Stimulated activated CD4-positive, alpha-beta T cell treated with anti-CD3 and anti-CD28 coated beads, Interleukin-15, amount 100 ng/mL, for 1 hour (primary cell): ENCODE data around the gene CORO6.

Source experiments
- DNase-seq, 2 donors: peaks; one replicate each; pipeline ENCODE4 v3.0.0-alpha.2; 2020; ENCODE audit warnings: low read depth in 1 of 2, low spot score in 1 of 2

CORO6 gene

GRCh38 chr17:29578626-29579485 lies 43.9 kb downstream of the CORO6 start:
- no peak for DNase-seq

- DNase-seq = no peak
Observed at GRCh38 chr17:29577385-29578211, 45.1 kb downstream of the CORO6 start.

DNA sequence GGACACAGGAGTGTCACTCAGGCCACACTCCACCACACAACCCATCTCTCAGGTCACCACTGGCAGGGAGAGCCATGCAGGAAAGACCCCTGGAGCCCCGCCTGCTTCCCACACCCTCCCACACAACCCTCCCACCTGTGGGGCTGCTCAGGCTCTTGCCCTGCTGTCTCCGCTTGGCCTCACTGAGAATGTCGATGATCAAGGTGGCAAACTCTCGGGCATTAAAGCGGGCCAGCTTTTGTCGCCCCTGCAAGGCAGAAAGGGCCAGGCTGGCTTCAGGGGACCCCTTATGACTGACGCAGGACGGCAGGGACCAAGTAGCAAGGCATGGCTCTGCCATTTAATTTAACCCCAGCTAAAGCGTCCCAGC lies 45.7 kb downstream of the CORO6 start:
- no peak for DNase-seq

DNA sequence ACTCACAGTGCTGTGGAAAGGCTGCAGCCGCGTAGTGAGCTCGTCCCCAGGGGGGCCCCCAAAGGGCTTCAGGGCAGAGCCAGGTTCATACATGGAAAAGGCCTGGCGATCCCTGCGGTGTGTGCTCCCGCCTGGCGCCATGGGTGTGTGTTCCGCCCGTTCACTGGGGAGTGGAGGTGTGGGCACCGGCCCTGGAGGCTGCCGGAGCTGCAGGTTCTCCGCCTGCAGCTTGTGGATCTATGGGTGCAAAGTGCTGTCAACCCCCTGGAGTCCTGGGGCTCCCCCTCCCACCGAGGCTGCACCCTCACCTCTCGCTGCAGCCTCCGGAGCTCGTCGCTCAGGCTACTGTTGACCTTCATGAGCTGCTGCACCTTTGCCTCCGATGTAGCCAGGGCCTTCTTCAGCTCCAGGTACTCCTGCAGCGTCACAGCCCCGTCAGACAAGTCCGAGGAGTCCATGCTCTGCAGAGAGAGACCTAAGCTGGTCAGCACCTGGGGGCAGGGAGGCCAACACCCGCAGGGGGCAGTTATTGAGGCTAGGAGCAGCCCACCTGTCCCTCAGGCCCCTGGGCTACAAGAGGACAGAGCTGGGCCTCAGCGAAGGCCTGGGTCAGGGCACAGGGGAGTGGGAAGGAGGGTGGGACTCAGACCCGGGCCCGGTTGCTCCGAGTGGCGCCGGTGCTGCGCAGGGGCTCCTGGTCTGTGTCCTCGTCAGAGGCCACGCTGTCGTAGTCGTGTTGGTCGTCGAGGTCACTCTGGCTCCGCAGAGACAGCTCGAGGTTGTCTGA lies 46.3 kb downstream of the CORO6 start:
- no peak for DNase-seq

- no peak for DNase-seq
Observed at GRCh38 chr17:29575511-29576213, 47.0 kb downstream of the CORO6 start.

DNA sequence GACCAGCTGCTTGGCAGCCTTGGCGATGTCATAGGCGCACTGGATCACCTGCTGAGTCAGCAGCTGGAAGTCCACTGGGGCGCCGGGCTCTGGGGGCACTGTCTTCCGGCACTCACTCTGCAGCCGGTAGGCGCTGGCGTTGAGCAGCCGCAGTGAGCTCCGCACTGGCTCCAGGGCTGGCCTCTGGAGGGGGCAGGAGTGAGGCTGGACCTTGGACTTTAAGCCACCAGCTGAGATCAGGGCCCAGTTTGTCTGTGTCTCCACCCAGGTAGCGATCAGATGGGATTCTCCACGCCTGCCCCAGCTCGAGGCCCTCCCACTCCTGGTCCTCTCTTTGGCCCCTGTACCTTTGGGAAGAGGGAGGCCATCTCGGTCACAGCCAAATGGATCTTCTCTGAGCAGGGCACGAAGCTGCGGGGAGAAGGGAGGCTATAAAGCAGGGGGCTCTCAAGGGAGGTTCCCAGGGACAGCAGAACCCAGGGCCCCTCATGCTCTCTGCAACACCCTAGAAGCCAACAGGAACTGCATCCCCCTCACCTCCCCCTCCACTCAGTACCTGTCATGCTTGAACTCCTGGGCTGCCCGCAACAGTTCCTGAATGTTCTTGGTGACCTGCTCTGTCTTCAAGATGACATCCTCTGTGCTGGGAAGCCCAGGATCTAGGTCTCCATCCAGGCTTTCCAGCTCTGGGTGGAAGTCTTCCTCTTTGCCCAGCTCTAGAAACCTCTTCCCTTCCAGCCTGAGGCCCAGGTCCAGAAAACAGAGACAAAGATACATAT lies 47.8 kb downstream of the CORO6 start:
- no peak for DNase-seq

- DNase-seq = no peak
Observed at GRCh38 chr17:29573871-29574731, 48.6 kb downstream of the CORO6 start.

DNA sequence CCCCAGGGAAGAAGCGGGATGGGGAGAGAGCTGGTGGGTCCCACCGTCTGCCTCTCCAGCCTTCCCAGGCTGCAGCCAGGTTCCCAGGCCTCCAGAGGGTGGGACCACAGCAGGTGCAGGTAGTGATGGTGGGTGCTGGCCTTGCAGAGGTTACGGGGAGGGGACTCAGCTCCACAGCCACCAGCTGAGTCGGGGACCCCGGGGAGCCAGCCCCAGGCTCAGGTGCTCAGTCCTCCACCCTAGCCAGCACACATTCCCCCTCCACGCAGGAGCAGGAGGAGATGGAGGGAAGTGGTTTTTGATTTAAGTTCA lies 49.2 kb downstream of the CORO6 start:
- no peak for DNase-seq

GRCh38 chr17:29572691-29573557 lies 49.8 kb downstream of the CORO6 start:
- peak in 1 of 2 donors; percentile 61 for DNase-seq

- DNase-seq = no peak
Observed at GRCh38 chr17:29571883-29572681, 50.6 kb downstream of the CORO6 start.

- no peak for DNase-seq
Observed at GRCh38 chr17:29571486-29571882, 51.2 kb downstream of the CORO6 start.

DNA sequence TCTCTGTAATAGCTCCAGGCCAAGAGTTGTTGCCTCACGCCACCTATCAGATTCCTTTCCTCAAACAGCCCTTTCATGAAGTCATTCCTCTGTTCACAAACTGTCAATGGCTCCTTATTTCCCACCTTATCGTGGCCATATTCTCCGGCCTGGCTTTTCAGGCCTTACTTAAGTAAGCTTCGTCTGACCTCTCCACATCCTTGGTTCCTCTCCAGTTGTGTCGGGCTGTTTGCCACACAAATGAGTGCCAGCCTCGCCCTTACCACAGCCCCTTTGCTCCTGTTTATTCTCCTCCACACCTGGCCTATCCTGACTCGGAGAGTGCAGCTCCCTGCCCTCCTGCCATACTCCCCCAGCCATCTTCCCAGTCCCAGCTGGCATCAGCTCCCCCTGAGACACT lies 52.2 kb downstream of the CORO6 start:
- no peak for DNase-seq

GRCh38 chr17:29569245-29569950 lies 53.3 kb downstream of the CORO6 start:
- DNase-seq = no peak

- DNase-seq = peak; percentile 82 to 90
Observed at GRCh38 chr17:29568331-29569244, 54.1 kb downstream of the CORO6 start, which contains the start of gene TP53I13. Gene TP53I13, plus strand, starts transcription at chr17:29568701. Its CDS starts 58 bp downstream, at chr17:29568759.

GRCh38 chr17:29567554-29568330 lies 55.0 kb downstream of the CORO6 start:
- peak; percentile 57 to 60 for DNase-seq
